ENCODE data around the gene OR10W1. TPM values are rescaled to one million over a fixed set of nuclear protein-coding genes. Genes with fewer than 3 reads are reported as not detected.

OR10W1 gene
- not detected in 2 replicates for total RNA-seq
- not detected in 2 replicates for polyA plus RNA-seq

DNA sequence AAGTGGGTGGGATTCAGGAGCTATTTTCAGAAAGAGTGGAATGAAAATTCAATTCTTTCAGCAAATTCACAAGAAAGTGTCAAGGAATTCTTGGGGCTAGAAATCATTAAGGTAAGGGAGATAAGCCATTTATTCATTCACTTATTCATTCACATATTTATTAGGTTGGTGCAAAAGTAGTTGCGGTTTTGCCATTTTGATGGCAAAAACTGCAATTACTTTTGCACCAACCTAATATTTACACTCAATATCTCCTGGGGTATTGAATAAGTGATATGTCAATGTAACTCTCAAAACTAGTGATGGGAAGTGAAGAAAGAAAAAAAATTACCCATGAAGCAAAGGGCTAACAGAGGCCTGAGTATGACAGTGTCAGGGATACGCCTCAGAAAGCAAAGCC is at the start of gene OR10W1:
Gene OR10W1, minus strand, starts transcription at position 119 of the 400 bp plus-strand sequence. CDS start 402 bp downstream, outside the sequence.
- Histone ChIP-seq H3K36me3 (no peaks in the 10 kb centered on the region), H3K9me3 (ENCODE audit: low read depth) (no peaks in the 10 kb centered on the region), H3K4me3 (no peak within 1 kb of the TSS), H3K27ac (no peak within 1 kb of the TSS), H3K27me3 (no peaks in the 10 kb centered on the region), H3K4me1 (ENCODE audit: low read depth) (no peaks in the 10 kb centered on the region)
- no peak for DNase-seq (ENCODE audit: low read depth in 1 of 2, low spot score in 1 of 2)
- TF ChIP-seq, protein P1, sequence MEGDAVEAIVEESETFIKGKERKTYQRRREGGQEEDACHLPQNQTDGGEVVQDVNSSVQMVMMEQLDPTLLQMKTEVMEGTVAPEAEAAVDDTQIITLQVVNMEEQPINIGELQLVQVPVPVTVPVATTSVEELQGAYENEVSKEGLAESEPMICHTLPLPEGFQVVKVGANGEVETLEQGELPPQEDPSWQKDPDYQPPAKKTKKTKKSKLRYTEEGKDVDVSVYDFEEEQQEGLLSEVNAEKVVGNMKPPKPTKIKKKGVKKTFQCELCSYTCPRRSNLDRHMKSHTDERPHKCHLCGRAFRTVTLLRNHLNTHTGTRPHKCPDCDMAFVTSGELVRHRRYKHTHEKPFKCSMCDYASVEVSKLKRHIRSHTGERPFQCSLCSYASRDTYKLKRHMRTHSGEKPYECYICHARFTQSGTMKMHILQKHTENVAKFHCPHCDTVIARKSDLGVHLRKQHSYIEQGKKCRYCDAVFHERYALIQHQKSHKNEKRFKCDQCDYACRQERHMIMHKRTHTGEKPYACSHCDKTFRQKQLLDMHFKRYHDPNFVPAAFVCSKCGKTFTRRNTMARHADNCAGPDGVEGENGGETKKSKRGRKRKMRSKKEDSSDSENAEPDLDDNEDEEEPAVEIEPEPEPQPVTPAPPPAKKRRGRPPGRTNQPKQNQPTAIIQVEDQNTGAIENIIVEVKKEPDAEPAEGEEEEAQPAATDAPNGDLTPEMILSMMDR (IDR thresholded peaks at IDR 0.05; ENCODE audit: low read depth, low read length): no peak

DNA sequence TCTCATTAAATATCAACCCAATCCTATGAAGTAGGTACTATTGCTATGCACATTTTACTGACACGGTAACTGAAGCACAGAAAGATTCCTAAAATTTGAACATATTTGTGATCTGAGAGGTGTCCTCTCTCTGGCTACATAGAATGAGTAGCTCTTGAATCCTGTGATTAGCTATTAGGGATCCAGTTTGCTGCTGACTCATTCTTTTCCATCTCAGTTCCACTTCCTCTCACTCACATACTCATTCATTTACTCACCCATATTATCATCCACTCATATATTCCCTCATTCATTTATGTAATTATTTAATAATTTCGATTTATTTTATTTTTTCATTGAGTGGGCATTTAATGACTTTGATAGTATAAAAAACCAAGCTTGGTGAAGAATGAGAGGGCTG is 48.1 kb upstream of the OR10W1 start:
- TF ChIP-seq, protein P1 (IDR thresholded peaks at IDR 0.05; ENCODE audit: low read depth, low read length): no peak
- Histone ChIP-seq H3K27me3 (no peaks in the 10 kb centered on the region), H3K9me3 (ENCODE audit: low read depth) (no peaks in the 10 kb centered on the region), H3K36me3 (no peaks in the 10 kb centered on the region), H3K4me3 (no peak overlapping the region), H3K27ac (no peak overlapping the region), H3K4me1 (ENCODE audit: low read depth) (no peaks in the 10 kb centered on the region)
- DNase-seq (ENCODE audit: low read depth in 1 of 2, low spot score in 1 of 2): no peak

DNA sequence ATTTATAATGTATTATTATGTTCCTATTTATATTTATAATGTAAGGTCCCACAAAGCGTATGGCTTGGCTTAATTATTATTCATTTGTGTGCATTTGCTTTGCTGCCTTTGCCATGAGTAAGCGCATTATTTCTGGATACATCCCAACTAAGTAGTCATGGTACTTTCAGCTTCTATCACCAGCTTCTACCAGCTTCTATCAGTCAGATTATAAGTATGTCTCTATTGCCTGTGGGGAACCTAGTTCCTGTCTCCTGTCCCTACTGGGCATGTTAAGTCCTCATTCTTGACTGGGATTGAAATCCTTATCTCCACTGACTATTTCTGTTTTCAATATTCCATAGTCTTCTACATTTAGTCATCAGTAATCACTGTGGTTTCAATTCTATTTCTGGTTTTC is 33.5 kb upstream of the OR10W1 start:
- H3K27ac ChIP-seq: no peak overlapping the region
- H3K4me1 ChIP-seq (ENCODE audit: low read depth): no peaks in the 10 kb centered on the region
- H3K36me3 ChIP-seq: no peaks in the 10 kb centered on the region
- no peak for DNase-seq (ENCODE audit: low read depth in 1 of 2, low spot score in 1 of 2)
- no peak overlapping the region for H3K4me3 ChIP-seq
- no peaks in the 10 kb centered on the region for H3K27me3 ChIP-seq
- TF ChIP-seq, protein P1 (IDR thresholded peaks at IDR 0.05; ENCODE audit: low read depth, low read length): no peak
- no peaks in the 10 kb centered on the region for H3K9me3 ChIP-seq (ENCODE audit: low read depth)

DNA sequence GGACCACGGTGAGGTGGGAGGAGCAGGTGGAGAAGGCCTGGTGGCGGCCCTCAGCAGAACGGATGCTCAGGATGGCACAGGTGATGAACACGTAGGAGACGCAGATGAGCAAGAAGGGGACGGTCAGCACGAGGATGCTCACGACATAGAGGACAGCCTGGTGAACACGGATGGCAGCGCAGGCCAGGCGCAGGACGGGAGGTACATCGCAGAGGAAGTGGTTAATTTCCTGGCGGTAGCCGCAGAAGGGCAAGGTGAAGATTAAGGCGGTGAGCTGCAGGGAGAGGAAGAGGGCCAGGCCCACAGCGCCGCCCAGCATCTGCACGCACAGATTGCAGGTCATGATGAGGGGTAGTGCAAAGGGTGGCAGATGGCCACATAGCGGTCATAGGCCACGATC is 24.0 kb upstream of the OR10W1 start:
- H3K36me3 ChIP-seq: no peaks in the 10 kb centered on the region
- H3K9me3 ChIP-seq (ENCODE audit: low read depth): no peaks in the 10 kb centered on the region
- no peaks in the 10 kb centered on the region for H3K27me3 ChIP-seq
- H3K4me1 ChIP-seq (ENCODE audit: low read depth): no peaks in the 10 kb centered on the region
- no peak overlapping the region for H3K4me3 ChIP-seq
- no peak for DNase-seq (ENCODE audit: low read depth in 1 of 2, low spot score in 1 of 2)
- H3K27ac ChIP-seq: no peak overlapping the region
- TF ChIP-seq, protein P1 (IDR thresholded peaks at IDR 0.05; ENCODE audit: low read depth, low read length): no peak

GRCh38 chr11:58289266-58289665 is 21.2 kb upstream of the OR10W1 start:
- no peaks in the 10 kb centered on the region for H3K27me3 ChIP-seq
- TF ChIP-seq, protein P1 (IDR thresholded peaks at IDR 0.05; ENCODE audit: low read depth, low read length): no peak
- no peak overlapping the region for H3K4me3 ChIP-seq
- H3K27ac ChIP-seq: no peak overlapping the region
- DNase-seq (ENCODE audit: low read depth in 1 of 2, low spot score in 1 of 2): no peak
- H3K9me3 ChIP-seq (ENCODE audit: low read depth): no peaks in the 10 kb centered on the region
- no peaks in the 10 kb centered on the region for H3K36me3 ChIP-seq
- H3K4me1 ChIP-seq (ENCODE audit: low read depth): no peaks in the 10 kb centered on the region

DNA sequence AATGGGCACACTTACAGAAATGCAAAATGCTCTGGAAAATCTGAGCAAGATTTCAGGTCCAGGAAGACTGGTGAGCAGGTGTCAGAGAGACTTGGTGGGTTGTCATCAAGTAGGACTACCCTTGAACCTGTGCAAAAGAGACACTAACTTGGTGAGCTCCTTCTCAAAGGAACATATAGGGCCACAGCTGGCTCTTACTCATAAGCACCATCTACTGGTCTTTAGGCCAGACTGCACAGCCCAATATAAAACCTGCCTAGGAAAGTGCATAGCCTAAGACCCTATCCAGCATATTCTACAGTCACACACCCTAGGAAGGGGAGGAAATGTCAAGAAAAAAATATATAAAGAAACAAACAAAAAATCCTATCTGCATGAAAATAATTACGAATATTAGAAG is 18.2 kb upstream of the OR10W1 start:
- no peak overlapping the region for H3K27ac ChIP-seq
- no peaks in the 10 kb centered on the region for H3K9me3 ChIP-seq (ENCODE audit: low read depth)
- peak; percentile 30 to 49 for DNase-seq (ENCODE audit: low read depth in 1 of 2, low spot score in 1 of 2)
- H3K4me1 ChIP-seq (ENCODE audit: low read depth): no peaks in the 10 kb centered on the region
- H3K27me3 ChIP-seq: no peaks in the 10 kb centered on the region
- no peaks in the 10 kb centered on the region for H3K36me3 ChIP-seq
- H3K4me3 ChIP-seq: no peak overlapping the region
- TF ChIP-seq, protein P1 (IDR thresholded peaks at IDR 0.05; ENCODE audit: low read depth, low read length): peak; percentile 45
